Small intestine (tissue), 7 donors: ENCODE measurements around the gene CCDC183. TPM values are rescaled to one million over a fixed set of nuclear protein-coding genes. Genes with fewer than 3 reads are reported as not detected.

Experiments
- DNase-seq, 2 donors: peaks; one replicate each; pipeline versions ENCODE4 v3.0.0 to v3.0.0-alpha.2; 2013
- FAIRE-seq: peaks from 2 replicates; lab custom pipeline; 2012; peaks lifted over from hg19 to GRCh38; lab: Jason Lieb, UNC
- H3K27ac ChIP-seq, 3 donors: one replicate each; pipeline ENCODE4 v1.5.1; 2013; ENCODE audit warnings: low read length in 2 of 3, mild to moderate bottlenecking in 2 of 3, control low read depth in 1 of 3, inconsistent platforms in 1 of 3, low read depth in 1 of 3, moderate library complexity in 1 of 3
- H3K27me3 ChIP-seq, 3 donors: one replicate each; pipeline ENCODE4 v1.6.1; 2013; ENCODE audit warnings: low read length in 3 of 3, inconsistent platforms in 1 of 3; ENCODE audit not compliant: control insufficient read depth in 3 of 3, insufficient read depth in 3 of 3
- H3K36me3 ChIP-seq, 3 donors: one replicate each; pipeline ENCODE4 v1.6.1; 2013; ENCODE audit warnings: low read length in 3 of 3, inconsistent platforms in 1 of 3, low read depth in 1 of 3, mild to moderate bottlenecking in 1 of 3, moderate library complexity in 1 of 3; ENCODE audit not compliant: control insufficient read depth in 3 of 3, insufficient read depth in 2 of 3
- H3K4me1 ChIP-seq, 3 donors: one replicate each; pipeline ENCODE4 v1.6.1; 2013; ENCODE audit warnings: low read length in 2 of 3, inconsistent platforms in 1 of 3, low read depth in 1 of 3, mild to moderate bottlenecking in 1 of 3, moderate library complexity in 1 of 3; ENCODE audit not compliant: control insufficient read depth in 3 of 3, insufficient read depth in 2 of 3
- H3K4me3 ChIP-seq, 3 donors: one replicate each; pipeline ENCODE4 v1.5.1; 2013; ENCODE audit warnings: low read length in 3 of 3, control low read depth in 1 of 3, inconsistent platforms in 1 of 3, low read depth in 1 of 3, mild to moderate bottlenecking in 1 of 3, moderate library complexity in 1 of 3
- H3K9me3 ChIP-seq, 2 donors: one replicate each; pipeline ENCODE4 v1.6.1; 2013; ENCODE audit warnings: low read depth in 1 of 2, low read length in 1 of 2; ENCODE audit not compliant: control insufficient read depth in 2 of 2, insufficient read depth in 1 of 2
- WGBS, 3 donors: extraction: QIAGEN DNeasy Blood & Tissue Kit; methylation state at CpG; one replicate each; pipeline ENCODE4 v1.1.7; 2013; 5-methylcytosine and 5-hydroxymethylcytosine counted together
- polyA plus RNA-seq, 4 donors: library from polyadenylated mRNA; stranded (reverse) in 3 of 4; unstranded in 1 of 4; fragments of 200-250 nt in 3 of 4; fragments of 120-200 nt in 1 of 4; gene quantifications; one replicate each; pipeline versions ENCODE4 v1.2.1 to v1.2.3, GENCODE V29; 2013
- donor health status: healthy with polysubstance abuse.
- donor health status: control.
- donor health status: control.
- donor health status: Bipolar disorder and iron deficiency.
- donor health status: healthy.

The CCDC183 gene
- polyA plus RNA-seq, 4 donors, result 0.40 to 37.9 (median 2.1) TPM

- peak; percentile 99 to 100 for DNase-seq
- Histone ChIP-seq H3K36me3 (peaks cover 0 to 38% (median 0%) of the 10 kb centered on the region in 3 donors), H3K27me3 (no peaks in the 10 kb centered on the region), H3K9me3 (no peaks in the 10 kb centered on the region), H3K4me3 (peak within 1 kb of the TSS; percentile 60 to 92 (median 65)), H3K4me1 (peaks cover 0 to 73% (median 1%) of the 10 kb centered on the region in 3 donors), H3K27ac (peak within 1 kb of the TSS; percentile 95 to 100 (median 97))
- FAIRE-seq, result no peak
- WGBS, 3 donors, result 0 to 1% (median 1%) methylated on average over 49 to 70 of the region's 70 CpGs
Observed at GRCh38 chr9:136790640-136791515, 5.3 kb upstream of the CCDC183 start, which contains the start of gene TMEM141. Gene TMEM141 (plus strand): TSS chr9:136791344. CDS start chr9:136791371, 27 bp downstream.

GRCh38 chr9:136791516-136792276 is 4.4 kb upstream of the CCDC183 start:
- Histone ChIP-seq H3K27ac (peak overlapping the region; percentile 95 to 100 (median 97)), H3K27me3 (no peaks in the 10 kb centered on the region), H3K4me3 (peak overlapping the region; percentile 60 to 92 (median 65)), H3K9me3 (no peaks in the 10 kb centered on the region), H3K4me1 (peaks cover 0 to 74% (median 0%) of the 10 kb centered on the region in 3 donors), H3K36me3 (peaks cover 0 to 38% (median 0%) of the 10 kb centered on the region in 3 donors)
- FAIRE-seq (no peak), DNase-seq (peak; percentile 91 to 93)
- 2 to 3% (median 2%) methylated on average over 27 to 29 of the region's 29 CpGs for WGBS, 3 donors

GRCh38 chr9:136792321-136793085 is 3.6 kb upstream of the CCDC183 start:
- Histone ChIP-seq H3K4me3 (peak overlapping the region in 2 of 3 donors; percentile 65 to 92), H3K9me3 (no peaks in the 10 kb centered on the region), H3K4me1 (peaks cover 0 to 79% (median 0%) of the 10 kb centered on the region in 3 donors), H3K27ac (peak overlapping the region; percentile 34 to 100 (median 95)), H3K36me3 (peaks cover 0 to 38% (median 0%) of the 10 kb centered on the region in 3 donors), H3K27me3 (no peaks in the 10 kb centered on the region)
- FAIRE-seq (no peak), DNase-seq (peak in 1 of 2 donors; percentile 82)
- WGBS, 3 donors, result 47 to 66% (median 53%) methylated on average over 15 of the region's 15 CpGs

GRCh38 chr9:136793086-136793946 is 2.8 kb upstream of the CCDC183 start:
- peak overlapping the region; percentile 1 to 100 (median 95) for H3K27ac ChIP-seq
- H3K4me1 ChIP-seq, result peaks cover 0 to 75% (median 0%) of the 10 kb centered on the region in 3 donors
- DNase-seq (peak; percentile 68 to 96), FAIRE-seq (no peak)
- no peaks in the 10 kb centered on the region for H3K9me3 ChIP-seq
- H3K36me3 ChIP-seq, result peaks cover 0 to 38% (median 0%) of the 10 kb centered on the region in 3 donors
- peak overlapping the region in 1 of 3 donors; percentile 92 for H3K4me3 ChIP-seq
- 40 to 69% (median 43%) methylated on average over 17 of the region's 17 CpGs for WGBS, 3 donors
- H3K27me3 ChIP-seq, result no peaks in the 10 kb centered on the region

- Histone ChIP-seq H3K9me3 (no peaks in the 10 kb centered on the region), H3K27me3 (peaks cover 0 to 1% (median 0%) of the 10 kb centered on the region in 3 donors), H3K27ac (peak overlapping the region in 1 of 3 donors; percentile 100), H3K4me1 (peaks cover 0 to 84% (median 0%) of the 10 kb centered on the region in 3 donors), H3K4me3 (no peak overlapping the region), H3K36me3 (peaks cover 0 to 38% (median 0%) of the 10 kb centered on the region in 3 donors)
- WGBS, 3 donors, result 85 to 89% (median 88%) methylated on average over 14 of the region's 14 CpGs
- FAIRE-seq, result no peak
- DNase-seq, result no peak
Observed at GRCh38 chr9:136794281-136794999, 1.7 kb upstream of the CCDC183 start.

GRCh38 chr9:136795000-136795348 is 1.2 kb upstream of the CCDC183 start:
- 71 to 85% (median 80%) methylated on average over 5 to 6 of the region's 6 CpGs for WGBS, 3 donors

More at GRCh38 chr9:136795000-136795348, 1.2 kb upstream of the CCDC183 start:
- Histone ChIP-seq H3K4me1 (peaks cover 0 to 82% (median 0%) of the 10 kb centered on the region in 3 donors), H3K27me3 (peaks cover 0 to 3% (median 0%) of the 10 kb centered on the region in 3 donors), H3K4me3 (no peak overlapping the region), H3K9me3 (no peaks in the 10 kb centered on the region), H3K36me3 (peaks cover 0 to 38% (median 0%) of the 10 kb centered on the region in 3 donors), H3K27ac (peak overlapping the region in 1 of 3 donors; percentile 100)
- FAIRE-seq, result no peak
- DNase-seq, result no peak
